Measurements from ENCODE around the gene LIMCH1. TPM values are rescaled to one million over a fixed set of nuclear protein-coding genes. Genes with fewer than 3 reads are reported as not detected.

The LIMCH1 gene
- total and polyA plus RNA-seq, 12 donors = 28.2 to 206 (median 62.3) TPM

GRCh38 chr4:41590591-41590990, 52.6 kb downstream of the LIMCH1 start:
- WGBS, 4 donors = 38 to 47% (median 43%) methylated on average over 3 of the region's 3 CpGs
- peak in 4 of 7 donors; percentile 26 to 63 (median 32) for DNase-seq
- H3K27ac ChIP-seq = peak overlapping the region in 1 of 5 donors; percentile 3
- TF ChIP-seq CTCF (IDR thresholded peaks at IDR 0.05) (no peak), POLR2A (IDR thresholded peaks at IDR 0.05) (no peak)
- peaks cover 3 to 17% of the 10 kb centered on the region in 2 donors for H3K4me1 ChIP-seq (replicated peaks in 1 of 2)
- H3K36me3 ChIP-seq (replicated peaks in 1 of 2) = no peaks in the 10 kb centered on the region
- intact Hi-C loops (cut with DNase I) = no loop called here
- no peak overlapping the region for H3K4me3 ChIP-seq
- no peaks in the 10 kb centered on the region for H3K27me3 ChIP-seq
- no peaks in the 10 kb centered on the region for H3K9me3 ChIP-seq (replicated peaks in 1 of 3)

DNA sequence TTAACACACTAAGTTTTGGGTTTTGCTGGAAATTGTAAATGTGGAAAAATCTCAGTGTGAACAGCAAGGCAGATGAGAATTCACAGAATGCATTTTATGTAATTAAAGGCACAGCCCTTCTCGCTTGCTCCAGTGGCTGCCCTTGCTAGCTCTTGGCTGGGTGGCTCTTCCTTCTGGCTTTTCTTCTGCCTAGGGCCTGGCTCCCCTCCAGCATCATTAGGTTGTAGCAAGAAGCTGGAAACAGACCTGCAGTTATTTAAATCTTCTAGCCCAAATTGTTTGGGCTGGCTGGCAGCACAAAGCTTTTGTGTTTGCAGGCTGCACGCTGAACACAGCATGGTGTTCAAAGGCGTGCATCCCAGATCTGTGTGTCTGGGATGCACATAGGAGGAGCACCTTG, 56.5 kb downstream of the LIMCH1 start:
- Histone ChIP-seq H3K4me1 (replicated peaks in 1 of 2) (peaks cover 3 to 7% of the 10 kb centered on the region in 2 donors), H3K27ac (no peak overlapping the region), H3K36me3 (replicated peaks in 1 of 2) (no peaks in the 10 kb centered on the region), H3K9me3 (replicated peaks in 1 of 3) (no peaks in the 10 kb centered on the region), H3K27me3 (no peaks in the 10 kb centered on the region), H3K4me3 (no peak overlapping the region)
- 73 to 84% (median 77%) methylated on average over 2 to 3 of the region's 3 CpGs for WGBS, 4 donors
- intact Hi-C loops (cut with DNase I) = no loop called here
- DNase-seq = peak in 3 of 7 donors; percentile 25 to 37 (median 34)
- no peak for TF ChIP-seq POLR2A (IDR thresholded peaks at IDR 0.05)
- no peak for TF ChIP-seq CTCF (IDR thresholded peaks at IDR 0.05)

DNA sequence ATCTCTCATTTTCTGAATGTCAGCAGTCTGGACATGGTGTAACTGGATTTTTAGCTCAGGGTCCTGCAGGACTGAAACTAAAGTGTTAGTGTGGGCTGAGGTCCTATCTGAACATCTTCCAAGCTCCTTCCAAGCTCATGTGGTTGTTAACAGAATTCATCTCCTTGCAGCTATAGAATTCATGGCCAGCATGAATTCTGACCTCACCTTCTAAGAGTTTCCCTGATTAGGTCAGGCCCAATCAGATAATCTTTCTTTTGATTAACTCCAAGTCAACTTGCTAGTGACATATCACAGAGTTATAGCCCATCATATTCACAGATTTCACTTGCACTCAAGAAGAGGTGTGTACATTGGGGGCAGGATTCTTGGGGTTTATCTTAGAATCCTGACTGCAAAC, 59.5 kb downstream of the LIMCH1 start:
- H3K9me3 ChIP-seq (replicated peaks in 1 of 3) = no peaks in the 10 kb centered on the region
- intact Hi-C loops (cut with DNase I) = no loop called here
- H3K27me3 ChIP-seq = no peaks in the 10 kb centered on the region
- H3K4me3 ChIP-seq = no peak overlapping the region
- no peaks in the 10 kb centered on the region for H3K36me3 ChIP-seq (replicated peaks in 1 of 2)
- no peak for TF ChIP-seq CTCF (IDR thresholded peaks at IDR 0.05)
- no peak for TF ChIP-seq POLR2A (IDR thresholded peaks at IDR 0.05)
- no peak overlapping the region for H3K27ac ChIP-seq
- no peaks in the 10 kb centered on the region for H3K4me1 ChIP-seq (replicated peaks in 1 of 2)
- DNase-seq = no peak

DNA sequence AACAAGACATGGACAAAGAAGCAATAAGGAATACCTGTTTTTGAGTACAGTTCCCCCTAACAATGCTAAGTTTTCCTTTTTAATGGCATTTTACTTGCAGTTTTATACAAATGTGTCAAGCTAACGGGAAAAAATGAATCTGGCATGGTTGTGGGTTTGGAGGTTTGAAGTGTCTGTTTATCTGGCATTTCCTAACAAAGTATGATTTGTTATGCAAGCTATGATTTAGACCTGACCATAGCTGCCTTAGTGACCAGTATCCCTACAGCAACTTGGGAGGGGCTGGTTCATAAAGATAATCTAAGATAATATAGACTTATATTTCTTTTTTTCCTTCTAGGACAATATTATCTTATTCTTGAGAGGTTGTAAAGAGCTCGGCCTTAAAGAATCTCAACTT, 60.6 kb downstream of the LIMCH1 start:
- WGBS, 4 donors = 63 to 79% (median 76%) methylated on average over 2 of the region's 2 CpGs
- TF ChIP-seq CTCF (IDR thresholded peaks at IDR 0.05) (no peak), POLR2A (IDR thresholded peaks at IDR 0.05) (no peak)

More for the DNA sequence above, 60.6 kb downstream of the LIMCH1 start:
- Histone ChIP-seq H3K4me1 (replicated peaks in 1 of 2) (no peaks in the 10 kb centered on the region), H3K9me3 (replicated peaks in 1 of 3) (no peaks in the 10 kb centered on the region), H3K27ac (no peak overlapping the region), H3K4me3 (no peak overlapping the region), H3K36me3 (replicated peaks in 1 of 2) (no peaks in the 10 kb centered on the region), H3K27me3 (no peaks in the 10 kb centered on the region)
- intact Hi-C loops (cut with DNase I) = no loop called here
- no peak for DNase-seq

Measured in adrenal gland (tissue), 12 donors.